ENCODE data around the gene CYB5RL. TPM values are rescaled to one million over a fixed set of nuclear protein-coding genes. Genes with fewer than 3 reads are reported as not detected.

CYB5RL gene
- total and polyA plus RNA-seq, 4 donors: 2.2 to 9.0 (median 5.2) TPM

DNA sequence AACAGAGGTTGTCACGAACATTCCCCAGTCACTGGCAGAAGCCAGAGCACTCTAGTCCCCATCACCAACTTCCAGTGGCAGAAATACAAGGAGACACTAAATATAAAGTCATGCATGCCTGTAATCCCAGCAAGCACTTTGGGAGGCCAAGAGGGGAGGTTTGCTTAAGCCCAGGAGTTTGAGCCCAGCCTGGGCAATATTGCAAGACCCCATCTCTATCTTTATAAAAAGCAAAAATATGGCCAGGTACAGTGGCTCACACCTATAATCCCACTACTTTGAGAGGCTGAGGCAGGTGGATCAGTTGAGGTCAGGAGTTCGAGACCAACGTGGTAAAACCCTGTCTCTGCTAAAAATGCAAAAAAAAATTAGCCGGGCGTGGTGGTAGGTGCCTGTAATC is 6.4 kb downstream of the CYB5RL start:
- no peaks in the 10 kb centered on the region for H3K9me3 ChIP-seq (ENCODE audit: control insufficient read depth in 4 of 4, insufficient read depth in 3 of 4, low read length in 3 of 4)
- no peak for DNase-seq
- TF ChIP-seq, protein P1, sequence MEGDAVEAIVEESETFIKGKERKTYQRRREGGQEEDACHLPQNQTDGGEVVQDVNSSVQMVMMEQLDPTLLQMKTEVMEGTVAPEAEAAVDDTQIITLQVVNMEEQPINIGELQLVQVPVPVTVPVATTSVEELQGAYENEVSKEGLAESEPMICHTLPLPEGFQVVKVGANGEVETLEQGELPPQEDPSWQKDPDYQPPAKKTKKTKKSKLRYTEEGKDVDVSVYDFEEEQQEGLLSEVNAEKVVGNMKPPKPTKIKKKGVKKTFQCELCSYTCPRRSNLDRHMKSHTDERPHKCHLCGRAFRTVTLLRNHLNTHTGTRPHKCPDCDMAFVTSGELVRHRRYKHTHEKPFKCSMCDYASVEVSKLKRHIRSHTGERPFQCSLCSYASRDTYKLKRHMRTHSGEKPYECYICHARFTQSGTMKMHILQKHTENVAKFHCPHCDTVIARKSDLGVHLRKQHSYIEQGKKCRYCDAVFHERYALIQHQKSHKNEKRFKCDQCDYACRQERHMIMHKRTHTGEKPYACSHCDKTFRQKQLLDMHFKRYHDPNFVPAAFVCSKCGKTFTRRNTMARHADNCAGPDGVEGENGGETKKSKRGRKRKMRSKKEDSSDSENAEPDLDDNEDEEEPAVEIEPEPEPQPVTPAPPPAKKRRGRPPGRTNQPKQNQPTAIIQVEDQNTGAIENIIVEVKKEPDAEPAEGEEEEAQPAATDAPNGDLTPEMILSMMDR (IDR thresholded peaks at IDR 0.05; ENCODE audit: control extremely low read depth, extremely low read depth): no peak
- no peaks in the 10 kb centered on the region for H3K4me1 ChIP-seq (ENCODE audit: control insufficient read depth in 5 of 5, insufficient read depth in 5 of 5, low read length in 5 of 5)
- H3K4me3 ChIP-seq: no peak overlapping the region
- ATAC-seq (ENCODE audit: insufficient read depth, low FRiP score): no peak
- no peak overlapping the region for H3K9ac ChIP-seq (ENCODE audit: insufficient read depth in 1 of 2, low read length in 2 of 2)
- no peaks in the 10 kb centered on the region for H3K27me3 ChIP-seq (ENCODE audit: control insufficient read depth in 3 of 3, insufficient read depth in 3 of 3, low read length in 2 of 3)
- WGBS, 2 donors: 95 to 98% methylated on average over 5 of the region's 5 CpGs
- peaks cover 3 to 21% (median 7%) of the 10 kb centered on the region in 4 donors for H3K36me3 ChIP-seq (ENCODE audit: control insufficient read depth in 4 of 4, insufficient read depth in 4 of 4, low read length in 4 of 4)
- H3K27ac ChIP-seq (ENCODE audit: low read depth in 1 of 2, low read length in 1 of 2): no peak overlapping the region

DNA sequence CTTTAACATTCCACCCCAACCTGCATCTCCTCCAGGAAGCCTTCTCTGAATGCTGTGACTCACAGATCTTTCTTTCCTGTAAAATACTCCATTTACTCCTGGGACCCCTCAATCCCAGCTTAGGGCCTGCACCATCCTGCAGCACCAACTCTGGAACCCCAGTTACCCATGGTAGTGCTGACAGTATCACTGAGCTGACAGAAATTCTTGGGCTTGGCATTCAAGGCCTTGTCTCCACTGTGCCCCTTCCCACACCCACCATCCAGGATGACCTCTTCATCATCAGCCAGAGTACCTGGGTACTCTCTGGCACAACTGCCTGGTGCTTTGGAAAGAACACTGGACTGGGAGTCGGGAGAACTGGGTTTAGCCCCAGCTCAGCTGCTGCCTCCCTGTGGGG is 8.3 kb downstream of the CYB5RL start:
- no peaks in the 10 kb centered on the region for H3K27me3 ChIP-seq (ENCODE audit: control insufficient read depth in 3 of 3, insufficient read depth in 3 of 3, low read length in 2 of 3)
- H3K4me1 ChIP-seq (ENCODE audit: control insufficient read depth in 5 of 5, insufficient read depth in 5 of 5, low read length in 5 of 5): no peaks in the 10 kb centered on the region
- H3K36me3 ChIP-seq (ENCODE audit: control insufficient read depth in 4 of 4, insufficient read depth in 4 of 4, low read length in 4 of 4): peaks cover 3 to 23% (median 9%) of the 10 kb centered on the region in 4 donors
- no peak overlapping the region for H3K9ac ChIP-seq (ENCODE audit: insufficient read depth in 1 of 2, low read length in 2 of 2)
- DNase-seq (no peak), ATAC-seq (ENCODE audit: insufficient read depth, low FRiP score) (no peak)
- no peak overlapping the region for H3K4me3 ChIP-seq
- TF ChIP-seq, protein P1 (IDR thresholded peaks at IDR 0.05; ENCODE audit: control extremely low read depth, extremely low read depth): no peak
- H3K9me3 ChIP-seq (ENCODE audit: control insufficient read depth in 4 of 4, insufficient read depth in 3 of 4, low read length in 3 of 4): no peaks in the 10 kb centered on the region
- no peak overlapping the region for H3K27ac ChIP-seq (ENCODE audit: low read depth in 1 of 2, low read length in 1 of 2)
- WGBS, 2 donors: 0 to 93% methylated on average over 1 of the region's 1 CpG

DNA sequence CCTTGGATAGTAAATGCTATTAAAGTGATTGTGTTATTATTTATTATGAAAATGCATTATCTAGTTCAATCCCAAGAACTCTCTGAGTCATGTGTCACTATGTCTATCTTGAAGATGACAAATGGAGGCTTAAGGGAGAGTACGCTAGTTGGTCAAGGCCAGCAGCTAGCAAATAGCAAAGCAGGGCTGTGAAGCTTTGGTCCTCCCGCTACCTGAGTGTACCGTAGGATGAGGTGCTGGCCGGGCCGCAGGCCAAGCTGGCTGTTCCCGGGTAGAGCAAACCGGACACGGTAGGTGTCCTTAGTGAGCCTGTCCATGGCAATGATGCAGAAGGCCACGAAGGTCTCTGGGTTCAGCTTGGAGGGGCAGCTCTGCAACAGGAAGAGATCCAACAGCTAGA is 9.3 kb downstream of the CYB5RL start:
- H3K9me3 ChIP-seq (ENCODE audit: control insufficient read depth in 4 of 4, insufficient read depth in 3 of 4, low read length in 3 of 4): no peaks in the 10 kb centered on the region
- no peak overlapping the region for H3K4me3 ChIP-seq
- TF ChIP-seq, protein P1 (IDR thresholded peaks at IDR 0.05; ENCODE audit: control extremely low read depth, extremely low read depth): no peak
- ATAC-seq (ENCODE audit: insufficient read depth, low FRiP score) (no peak), DNase-seq (no peak)
- H3K27ac ChIP-seq (ENCODE audit: low read depth in 1 of 2, low read length in 1 of 2): no peak overlapping the region
- peaks cover 3 to 23% (median 9%) of the 10 kb centered on the region in 4 donors for H3K36me3 ChIP-seq (ENCODE audit: control insufficient read depth in 4 of 4, insufficient read depth in 4 of 4, low read length in 4 of 4)
- WGBS, 2 donors: 93 to 94% methylated on average over 9 of the region's 9 CpGs
- H3K27me3 ChIP-seq (ENCODE audit: control insufficient read depth in 3 of 3, insufficient read depth in 3 of 3, low read length in 2 of 3): no peaks in the 10 kb centered on the region
- H3K4me1 ChIP-seq (ENCODE audit: control insufficient read depth in 5 of 5, insufficient read depth in 5 of 5, low read length in 5 of 5): no peaks in the 10 kb centered on the region
- H3K9ac ChIP-seq (ENCODE audit: insufficient read depth in 1 of 2, low read length in 2 of 2): no peak overlapping the region

DNA sequence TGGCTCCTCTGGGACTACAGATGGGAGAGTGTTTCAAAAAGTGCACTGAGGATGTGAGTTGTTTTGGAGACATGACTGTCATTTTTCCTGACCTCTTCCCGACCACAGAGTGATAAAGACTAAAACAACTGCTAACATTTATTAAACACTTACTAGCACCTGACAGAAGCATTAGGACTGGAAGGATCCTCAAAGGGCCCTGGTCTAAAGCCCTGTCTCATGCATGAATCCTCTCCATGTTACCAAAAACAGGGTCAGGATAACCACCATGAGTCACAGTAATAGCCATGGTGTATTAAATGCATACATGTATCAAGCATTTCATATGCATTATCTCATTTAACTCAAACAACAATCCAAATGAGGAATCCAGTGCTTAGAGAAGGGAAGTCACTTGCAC is 11.5 kb downstream of the CYB5RL start:
- Histone ChIP-seq H3K27me3 (ENCODE audit: control insufficient read depth in 3 of 3, insufficient read depth in 3 of 3, low read length in 2 of 3) (no peaks in the 10 kb centered on the region), H3K4me1 (ENCODE audit: control insufficient read depth in 5 of 5, insufficient read depth in 5 of 5, low read length in 5 of 5) (no peaks in the 10 kb centered on the region), H3K9me3 (ENCODE audit: control insufficient read depth in 4 of 4, insufficient read depth in 3 of 4, low read length in 3 of 4) (no peaks in the 10 kb centered on the region), H3K36me3 (ENCODE audit: control insufficient read depth in 4 of 4, insufficient read depth in 4 of 4, low read length in 4 of 4) (peaks cover 3 to 18% (median 6%) of the 10 kb centered on the region in 4 donors), H3K9ac (ENCODE audit: insufficient read depth in 1 of 2, low read length in 2 of 2) (no peak overlapping the region), H3K4me3 (no peak overlapping the region), H3K27ac (ENCODE audit: low read depth in 1 of 2, low read length in 1 of 2) (no peak overlapping the region)
- TF ChIP-seq, protein P1 (IDR thresholded peaks at IDR 0.05; ENCODE audit: control extremely low read depth, extremely low read depth): no peak
- ATAC-seq (ENCODE audit: insufficient read depth, low FRiP score) (no peak), DNase-seq (no peak)
- WGBS, 2 donors: 77 to 80% methylated on average over 1 of the region's 1 CpG

Data from lung (tissue), 12 donors.